ENCODE measurements around the gene GJA1. TPM values are rescaled to one million over a fixed set of nuclear protein-coding genes. Genes with fewer than 3 reads are reported as not detected.
"Not testable (repeated sequence)": the region's sequence is repeated elsewhere in the genome, so short reads cannot be mapped to it uniquely, and the experiment has no call there.

GJA1 gene
- polyA plus RNA-seq, 2 of the 4 experiments (the other 2 are of a cell fraction) = 87.4 to 170 TPM

DNA sequence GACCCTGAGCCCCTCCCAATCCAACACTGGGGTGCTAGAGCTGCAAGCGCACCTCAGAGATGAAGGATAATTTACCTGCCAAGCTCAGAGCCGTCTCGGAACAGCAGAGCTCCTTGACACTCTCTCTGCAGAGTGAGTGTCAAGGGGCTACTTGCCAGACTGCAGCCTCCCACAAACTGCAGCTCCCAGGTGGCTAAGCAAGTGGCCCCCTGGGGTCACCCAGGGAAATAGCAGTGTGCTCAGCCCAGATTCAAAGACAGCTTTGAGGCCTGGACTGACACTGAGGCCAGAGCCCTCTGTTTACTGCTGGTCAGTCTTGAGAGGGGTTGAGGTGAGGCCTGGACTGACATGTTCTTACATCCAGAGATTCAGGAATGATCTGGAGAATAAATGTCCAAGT, 46.0 kb upstream of the GJA1 start (continued):
- TF ChIP-seq, protein P1, sequence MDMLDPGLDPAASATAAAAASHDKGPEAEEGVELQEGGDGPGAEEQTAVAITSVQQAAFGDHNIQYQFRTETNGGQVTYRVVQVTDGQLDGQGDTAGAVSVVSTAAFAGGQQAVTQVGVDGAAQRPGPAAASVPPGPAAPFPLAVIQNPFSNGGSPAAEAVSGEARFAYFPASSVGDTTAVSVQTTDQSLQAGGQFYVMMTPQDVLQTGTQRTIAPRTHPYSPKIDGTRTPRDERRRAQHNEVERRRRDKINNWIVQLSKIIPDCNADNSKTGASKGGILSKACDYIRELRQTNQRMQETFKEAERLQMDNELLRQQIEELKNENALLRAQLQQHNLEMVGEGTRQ (IDR thresholded peaks at IDR 0.05) = no peak
- TF ChIP-seq, protein P2, sequence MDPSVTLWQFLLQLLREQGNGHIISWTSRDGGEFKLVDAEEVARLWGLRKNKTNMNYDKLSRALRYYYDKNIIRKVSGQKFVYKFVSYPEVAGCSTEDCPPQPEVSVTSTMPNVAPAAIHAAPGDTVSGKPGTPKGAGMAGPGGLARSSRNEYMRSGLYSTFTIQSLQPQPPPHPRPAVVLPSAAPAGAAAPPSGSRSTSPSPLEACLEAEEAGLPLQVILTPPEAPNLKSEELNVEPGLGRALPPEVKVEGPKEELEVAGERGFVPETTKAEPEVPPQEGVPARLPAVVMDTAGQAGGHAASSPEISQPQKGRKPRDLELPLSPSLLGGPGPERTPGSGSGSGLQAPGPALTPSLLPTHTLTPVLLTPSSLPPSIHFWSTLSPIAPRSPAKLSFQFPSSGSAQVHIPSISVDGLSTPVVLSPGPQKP (IDR thresholded peaks at IDR 0.05; ENCODE audit: low read depth, low read length) = no peak
- no peak for TF ChIP-seq TP53 (CRISPR knock-in tag; IDR thresholded peaks at IDR 0.05)
- no peak for TF ChIP-seq CEBPB (IDR thresholded peaks at IDR 0.05)
- TF ChIP-seq MAZ (IDR thresholded peaks at IDR 0.05; ENCODE audit: borderline replicate concordance, low read depth, low read length) = no peak
- TF ChIP-seq POLR2AphosphoS2 (conservative IDR thresholded peaks at IDR 0.05; ENCODE audit: low read length) = no peak

DNA sequence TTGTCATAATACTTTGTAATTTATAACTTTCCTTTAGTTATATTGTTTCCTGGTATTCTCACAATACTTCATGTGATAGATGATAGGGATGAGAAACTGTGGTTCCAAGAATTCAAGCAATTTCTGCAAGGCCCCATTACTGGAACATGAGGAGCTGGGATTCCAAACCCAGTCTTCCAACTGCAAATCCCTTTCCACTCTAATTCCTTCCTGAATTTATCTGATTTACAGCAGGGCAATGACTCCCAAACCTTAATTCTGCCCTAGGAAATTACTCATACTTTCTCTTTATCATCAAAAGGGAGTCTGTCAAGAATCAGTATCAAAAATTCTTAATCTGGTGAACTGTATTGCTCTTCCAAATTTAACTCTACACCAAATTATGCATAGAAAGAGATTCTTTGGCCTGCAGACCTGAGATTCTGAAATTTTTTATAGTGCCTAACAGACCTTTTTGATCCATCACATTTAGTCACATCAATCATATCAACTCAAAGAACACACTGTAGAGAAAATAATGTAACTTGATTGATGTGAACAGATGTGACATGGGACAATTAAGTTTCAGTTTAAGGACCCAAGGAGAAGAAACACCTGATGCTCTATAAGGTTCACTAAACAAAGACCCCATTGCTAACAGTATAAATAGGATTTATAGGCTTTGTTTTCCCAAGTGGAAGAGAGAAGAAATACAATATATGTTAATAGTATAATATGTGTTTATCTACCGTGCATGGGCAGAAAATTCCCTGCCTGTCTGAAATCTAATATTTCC, 41.5 kb upstream of the GJA1 start:
- WGBS (ENCODE audit: missing lambda C conversion rate) = 76% methylated on average over 1 of the region's 1 CpG
- CTCF ChIA-PET = no interaction called here
- H3K4me1 ChIP-seq = no peaks in the 10 kb centered on the region
- FAIRE-seq (no peak), DNase-seq (ENCODE audit: low read depth in 1 of 2, low spot score in 1 of 2) (no peak), ATAC-seq (no peak)
- H3K27ac ChIP-seq = no peak overlapping the region
- POLR2A ChIA-PET = no interaction called here
- TF ChIP-seq RARB (CRISPR knock-in tag; IDR thresholded peaks at IDR 0.05) = no peak
- TF ChIP-seq GATA3 (IDR thresholded peaks at IDR 0.05; ENCODE audit: borderline replicate concordance) = no peak
- no peaks in the 10 kb centered on the region for H3K9me3 ChIP-seq
- H3K4me2 ChIP-seq = no peak overlapping the region
- H3K4me3 ChIP-seq = no peak overlapping the region

DNA sequence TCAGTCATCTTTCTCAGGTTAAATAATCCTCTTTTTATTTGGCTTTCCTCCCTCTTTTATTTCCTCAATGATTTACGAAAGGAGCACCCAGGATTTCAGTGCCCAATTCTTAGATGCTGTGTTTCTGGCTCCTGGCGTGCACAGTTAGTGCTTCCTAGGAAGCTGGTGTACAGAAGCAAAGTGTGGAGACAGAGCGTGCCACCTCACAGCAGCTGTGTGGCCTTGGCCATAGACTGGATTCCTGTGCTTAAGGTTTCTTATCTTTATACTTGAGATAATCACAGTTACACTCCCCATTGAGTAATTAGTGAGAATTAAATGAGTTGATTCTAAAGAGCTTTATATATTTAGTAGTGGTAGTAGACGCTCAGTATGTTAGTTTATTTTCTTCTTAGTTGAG, 39.7 kb upstream of the GJA1 start:
- no peak overlapping the region for H3K4me3 ChIP-seq
- ATAC-seq (no peak), DNase-seq (ENCODE audit: low read depth in 1 of 2, low spot score in 1 of 2) (no peak), FAIRE-seq (no peak)
- no peak overlapping the region for H3K27ac ChIP-seq
- no peak for TF ChIP-seq PHF8 (IDR thresholded peaks at IDR 0.05; ENCODE audit: borderline replicate concordance, low read depth)
- TF ChIP-seq HEYL (CRISPR knock-in tag; IDR thresholded peaks at IDR 0.05) = no peak
- no peak for TF ChIP-seq GATA3 (IDR thresholded peaks at IDR 0.05; ENCODE audit: borderline replicate concordance)
- TF ChIP-seq, protein P3, sequence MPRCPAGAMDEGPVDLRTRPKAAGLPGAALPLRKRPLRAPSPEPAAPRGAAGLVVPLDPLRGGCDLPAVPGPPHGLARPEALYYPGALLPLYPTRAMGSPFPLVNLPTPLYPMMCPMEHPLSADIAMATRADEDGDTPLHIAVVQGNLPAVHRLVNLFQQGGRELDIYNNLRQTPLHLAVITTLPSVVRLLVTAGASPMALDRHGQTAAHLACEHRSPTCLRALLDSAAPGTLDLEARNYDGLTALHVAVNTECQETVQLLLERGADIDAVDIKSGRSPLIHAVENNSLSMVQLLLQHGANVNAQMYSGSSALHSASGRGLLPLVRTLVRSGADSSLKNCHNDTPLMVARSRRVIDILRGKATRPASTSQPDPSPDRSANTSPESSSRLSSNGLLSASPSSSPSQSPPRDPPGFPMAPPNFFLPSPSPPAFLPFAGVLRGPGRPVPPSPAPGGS (IDR thresholded peaks at IDR 0.05) = no peak
- no peak for TF ChIP-seq TP53 (CRISPR knock-in tag; IDR thresholded peaks at IDR 0.05)
- no peak for TF ChIP-seq MYC (IDR thresholded peaks at IDR 0.05; ENCODE audit: borderline replicate concordance, low read length)
- TF ChIP-seq, protein P4, sequence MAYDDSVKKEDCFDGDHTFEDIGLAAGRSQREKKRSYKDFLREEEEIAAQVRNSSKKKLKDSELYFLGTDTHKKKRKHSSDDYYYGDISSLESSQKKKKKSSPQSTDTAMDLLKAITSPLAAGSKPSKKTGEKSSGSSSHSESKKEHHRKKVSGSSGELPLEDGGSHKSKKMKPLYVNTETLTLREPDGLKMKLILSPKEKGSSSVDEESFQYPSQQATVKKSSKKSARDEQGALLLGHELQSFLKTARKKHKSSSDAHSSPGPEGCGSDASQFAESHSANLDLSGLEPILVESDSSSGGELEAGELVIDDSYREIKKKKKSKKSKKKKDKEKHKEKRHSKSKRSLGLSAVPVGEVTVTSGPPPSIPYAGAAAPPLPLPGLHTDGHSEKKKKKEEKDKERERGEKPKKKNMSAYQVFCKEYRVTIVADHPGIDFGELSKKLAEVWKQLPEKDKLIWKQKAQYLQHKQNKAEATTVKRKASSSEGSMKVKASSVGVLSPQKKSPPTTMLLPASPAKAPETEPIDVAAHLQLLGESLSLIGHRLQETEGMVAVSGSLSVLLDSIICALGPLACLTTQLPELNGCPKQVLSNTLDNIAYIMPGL (CRISPR knock-in tag; IDR thresholded peaks at IDR 0.05; ENCODE audit: borderline replicate concordance) = no peak
- TF ChIP-seq, protein P5, sequence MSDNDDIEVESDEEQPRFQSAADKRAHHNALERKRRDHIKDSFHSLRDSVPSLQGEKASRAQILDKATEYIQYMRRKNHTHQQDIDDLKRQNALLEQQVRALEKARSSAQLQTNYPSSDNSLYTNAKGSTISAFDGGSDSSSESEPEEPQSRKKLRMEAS (IDR thresholded peaks at IDR 0.05) = no peak
- TF ChIP-seq ZSCAN20 (CRISPR knock-in tag; IDR thresholded peaks at IDR 0.05) = no peak
- TF ChIP-seq, protein P6, sequence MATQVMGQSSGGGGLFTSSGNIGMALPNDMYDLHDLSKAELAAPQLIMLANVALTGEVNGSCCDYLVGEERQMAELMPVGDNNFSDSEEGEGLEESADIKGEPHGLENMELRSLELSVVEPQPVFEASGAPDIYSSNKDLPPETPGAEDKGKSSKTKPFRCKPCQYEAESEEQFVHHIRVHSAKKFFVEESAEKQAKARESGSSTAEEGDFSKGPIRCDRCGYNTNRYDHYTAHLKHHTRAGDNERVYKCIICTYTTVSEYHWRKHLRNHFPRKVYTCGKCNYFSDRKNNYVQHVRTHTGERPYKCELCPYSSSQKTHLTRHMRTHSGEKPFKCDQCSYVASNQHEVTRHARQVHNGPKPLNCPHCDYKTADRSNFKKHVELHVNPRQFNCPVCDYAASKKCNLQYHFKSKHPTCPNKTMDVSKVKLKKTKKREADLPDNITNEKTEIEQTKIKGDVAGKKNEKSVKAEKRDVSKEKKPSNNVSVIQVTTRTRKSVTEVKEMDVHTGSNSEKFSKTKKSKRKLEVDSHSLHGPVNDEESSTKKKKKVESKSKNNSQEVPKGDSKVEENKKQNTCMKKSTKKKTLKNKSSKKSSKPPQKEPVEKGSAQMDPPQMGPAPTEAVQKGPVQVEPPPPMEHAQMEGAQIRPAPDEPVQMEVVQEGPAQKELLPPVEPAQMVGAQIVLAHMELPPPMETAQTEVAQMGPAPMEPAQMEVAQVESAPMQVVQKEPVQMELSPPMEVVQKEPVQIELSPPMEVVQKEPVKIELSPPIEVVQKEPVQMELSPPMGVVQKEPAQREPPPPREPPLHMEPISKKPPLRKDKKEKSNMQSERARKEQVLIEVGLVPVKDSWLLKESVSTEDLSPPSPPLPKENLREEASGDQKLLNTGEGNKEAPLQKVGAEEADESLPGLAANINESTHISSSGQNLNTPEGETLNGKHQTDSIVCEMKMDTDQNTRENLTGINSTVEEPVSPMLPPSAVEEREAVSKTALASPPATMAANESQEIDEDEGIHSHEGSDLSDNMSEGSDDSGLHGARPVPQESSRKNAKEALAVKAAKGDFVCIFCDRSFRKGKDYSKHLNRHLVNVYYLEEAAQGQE (IDR thresholded peaks at IDR 0.05) = no peak
- no peak for TF ChIP-seq MAFK (IDR thresholded peaks at IDR 0.05; ENCODE audit: partially characterized antibody)
- ChIA-PET POLR2A (no interaction called here), CTCF (no interaction called here)
- H3K4me1 ChIP-seq = no peaks in the 10 kb centered on the region
- 70% methylated on average over 4 of the region's 4 CpGs for WGBS (ENCODE audit: missing lambda C conversion rate)
- no peaks in the 10 kb centered on the region for H3K9me3 ChIP-seq
- H3K4me2 ChIP-seq = no peak overlapping the region

DNA sequence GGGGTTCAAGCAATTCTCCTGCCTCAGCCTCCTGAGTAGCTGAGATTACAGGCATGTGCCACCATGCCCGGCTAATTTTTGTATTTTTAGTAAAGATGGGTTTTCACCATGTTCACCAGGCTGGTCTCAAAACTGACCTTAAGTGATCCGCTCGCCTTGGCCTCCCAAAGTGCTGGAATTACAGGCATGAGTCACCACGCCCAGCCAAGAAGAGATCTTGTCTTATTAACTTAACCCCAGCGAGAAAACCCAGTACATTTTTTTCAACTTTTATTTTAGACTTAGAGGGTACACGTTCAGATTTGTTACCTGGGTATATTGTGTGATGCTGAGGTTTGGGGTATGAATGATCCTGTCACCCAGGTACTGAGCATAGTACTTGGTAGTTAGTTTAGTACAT, 38.3 kb upstream of the GJA1 start:
- POLR2A ChIA-PET; H3K4me1 ChIP-seq; H3K27ac ChIP-seq; H3K4me3 ChIP-seq; FAIRE-seq; H3K4me2 ChIP-seq; H3K9me3 ChIP-seq; DNase-seq (ENCODE audit: low read depth in 1 of 2, low spot score in 1 of 2); CTCF ChIA-PET; ATAC-seq: not testable (repeated sequence)
- WGBS (ENCODE audit: missing lambda C conversion rate) = 67% methylated on average over 6 of the region's 6 CpGs

Data from A549 (cell line).